Cardiac muscle cell (in vitro differentiated cells and primary cell): ENCODE data around the gene MMP28. TPM values are rescaled to one million over a fixed set of nuclear protein-coding genes. Genes with fewer than 3 reads are reported as not detected.
A peak's percentile ranks its signal among the peaks of the same experiment; 100 is the strongest.

Experiments used
- DNase-seq, 2 donors: peaks; one replicate each; pipeline versions ENCODE4 v3.0.0 to v3.0.0-alpha.2; 2010 to 2017; ENCODE audit warnings: low read depth in 1 of 2, low spot score in 1 of 2
- H3K27ac ChIP-seq: fragments of 200-600 bp; sonication (generic); 2 replicates; pipeline ENCODE4 v1.5.1; 2016
- H3K27me3 ChIP-seq: fragments of 200-600 bp; sonication (generic); 2 replicates; pipeline ENCODE4 v1.6.0; 2016; ENCODE audit warnings: control low read depth
- H3K36me3 ChIP-seq: fragments of 200-600 bp; sonication (generic); 2 replicates; pipeline ENCODE4 v1.5.1; 2016; ENCODE audit warnings: control low read depth
- H3K4me1 ChIP-seq: fragments of 200-600 bp; sonication (generic); 2 replicates; pipeline ENCODE4 v1.8.1; 2017; ENCODE audit warnings: low read depth, mild to moderate bottlenecking, mixed run types
- H3K4me3 ChIP-seq: fragments of 200-600 bp; sonication (generic); 2 replicates; pipeline ENCODE4 v1.5.1; 2016; ENCODE audit warnings: mild to moderate bottlenecking
- H3K9me3 ChIP-seq: fragments of 200-600 bp; sonication (generic); 2 replicates; pipeline ENCODE4 v1.5.1; 2017; ENCODE audit warnings: low read depth, mild to moderate bottlenecking, control low read depth
- polyA plus RNA-seq: library from polyadenylated mRNA; unstranded; fragments of >200 nt; fragmentation: Nextera tagmentation; extraction: Ambion mirVana; gene quantifications from 2 replicates; pipeline ENCODE4 v1.2.1, GENCODE V29; 2016
- total RNA-seq: library from RNA; depleted of rRNA; stranded (reverse); fragments of >200 nt; gene quantifications from 2 replicates; pipeline ENCODE4 v1.2.3, GENCODE V29; 2016
- TF ChIP-seq, protein P1 (sequence below): IDR thresholded peaks from 2 replicates; pipeline ENCODE4 v1.5.1; 2012; ENCODE audit warnings: low read depth, mild to moderate bottlenecking, low read length

The MMP28 gene
- total and polyA plus RNA-seq, 2 experiments from 2014 or later, result 0.84 TPM; not detected in 1

DNA sequence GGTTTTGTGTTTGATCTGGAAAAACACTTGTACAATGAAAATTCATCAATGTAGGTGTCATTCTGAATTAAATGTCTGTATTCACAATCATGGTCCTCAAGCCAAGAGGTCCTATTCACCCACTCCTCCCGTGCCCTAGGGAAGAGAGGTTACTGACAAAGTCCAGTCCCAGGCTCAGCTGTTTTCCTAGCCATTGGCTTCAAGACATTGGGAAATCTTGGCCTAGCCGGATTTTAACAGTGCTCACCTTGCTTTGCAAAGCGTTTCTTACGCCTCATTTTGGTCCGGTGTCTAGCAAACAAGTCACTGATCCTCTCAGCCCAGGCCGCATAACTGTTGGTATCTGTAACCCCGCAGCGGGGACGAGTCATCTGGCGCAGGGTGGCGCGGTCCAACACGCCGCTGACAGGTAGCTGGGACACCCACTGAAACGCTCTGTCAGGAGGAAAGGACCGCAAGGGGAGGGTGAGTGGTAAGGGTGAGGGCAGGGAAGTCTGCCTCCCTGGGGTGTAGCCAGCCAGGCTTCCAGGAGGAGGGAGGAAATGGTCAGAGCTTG is 16.7 kb downstream of the MMP28 start:
- Histone ChIP-seq H3K9me3 (no peaks in the 10 kb centered on the region), H3K27me3 (peaks cover 19% of the 10 kb centered on the region), H3K4me1 (peaks cover 17% of the 10 kb centered on the region), H3K27ac (no peak overlapping the region), H3K4me3 (no peak overlapping the region), H3K36me3 (no peaks in the 10 kb centered on the region)
- TF ChIP-seq, protein P1, sequence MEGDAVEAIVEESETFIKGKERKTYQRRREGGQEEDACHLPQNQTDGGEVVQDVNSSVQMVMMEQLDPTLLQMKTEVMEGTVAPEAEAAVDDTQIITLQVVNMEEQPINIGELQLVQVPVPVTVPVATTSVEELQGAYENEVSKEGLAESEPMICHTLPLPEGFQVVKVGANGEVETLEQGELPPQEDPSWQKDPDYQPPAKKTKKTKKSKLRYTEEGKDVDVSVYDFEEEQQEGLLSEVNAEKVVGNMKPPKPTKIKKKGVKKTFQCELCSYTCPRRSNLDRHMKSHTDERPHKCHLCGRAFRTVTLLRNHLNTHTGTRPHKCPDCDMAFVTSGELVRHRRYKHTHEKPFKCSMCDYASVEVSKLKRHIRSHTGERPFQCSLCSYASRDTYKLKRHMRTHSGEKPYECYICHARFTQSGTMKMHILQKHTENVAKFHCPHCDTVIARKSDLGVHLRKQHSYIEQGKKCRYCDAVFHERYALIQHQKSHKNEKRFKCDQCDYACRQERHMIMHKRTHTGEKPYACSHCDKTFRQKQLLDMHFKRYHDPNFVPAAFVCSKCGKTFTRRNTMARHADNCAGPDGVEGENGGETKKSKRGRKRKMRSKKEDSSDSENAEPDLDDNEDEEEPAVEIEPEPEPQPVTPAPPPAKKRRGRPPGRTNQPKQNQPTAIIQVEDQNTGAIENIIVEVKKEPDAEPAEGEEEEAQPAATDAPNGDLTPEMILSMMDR, result no peak
- peak in 1 of 2 donors; percentile 36 for DNase-seq

DNA sequence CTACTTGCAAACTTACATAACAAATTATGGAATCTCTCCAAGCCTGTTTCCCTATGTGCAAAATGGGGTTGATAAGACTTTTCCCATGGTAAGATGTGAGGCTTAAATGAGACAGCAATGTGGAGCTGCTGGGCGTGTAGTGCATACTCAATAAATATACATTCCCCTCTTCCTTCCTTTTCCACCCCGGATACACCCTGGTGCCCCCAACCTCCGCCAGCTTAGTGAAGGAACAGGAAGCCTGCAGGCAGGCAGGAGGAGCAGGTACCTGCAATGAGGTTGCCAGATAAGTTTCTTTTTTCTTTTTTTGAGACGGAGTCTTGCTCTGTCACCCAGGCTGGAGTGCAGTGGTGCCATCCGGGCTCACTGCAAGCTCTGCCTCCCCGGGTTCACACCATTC is 19.9 kb downstream of the MMP28 start:
- TF ChIP-seq, protein P1, result no peak
- peak in 1 of 2 donors; percentile 47 for DNase-seq
- Histone ChIP-seq H3K4me3 (no peak overlapping the region), H3K27me3 (peaks cover 7% of the 10 kb centered on the region), H3K27ac (no peak overlapping the region), H3K4me1 (peaks cover 17% of the 10 kb centered on the region), H3K9me3 (no peaks in the 10 kb centered on the region), H3K36me3 (no peaks in the 10 kb centered on the region)

DNA sequence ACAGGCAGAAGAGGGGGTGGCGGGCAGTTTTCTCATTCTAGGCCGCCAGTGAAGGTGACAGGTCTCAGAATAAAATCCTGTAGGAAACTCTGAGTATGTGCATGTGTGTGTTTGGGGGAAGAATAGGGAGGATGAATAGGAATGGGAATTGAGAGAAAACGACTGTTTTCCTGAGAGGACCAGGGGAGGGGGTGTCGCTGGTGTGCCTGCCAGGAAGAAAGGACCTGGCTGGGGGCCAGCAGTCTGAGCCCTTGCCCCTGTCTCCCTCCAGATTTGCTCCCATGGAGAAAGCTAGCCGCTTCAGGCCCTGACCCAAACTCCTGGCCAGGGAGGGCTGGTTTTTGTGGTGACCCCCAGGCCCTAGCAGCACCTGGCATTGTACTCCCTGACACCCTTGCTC is 20.4 kb downstream of the MMP28 start:
- Histone ChIP-seq H3K4me3 (no peak overlapping the region), H3K4me1 (peaks cover 17% of the 10 kb centered on the region), H3K27ac (no peak overlapping the region), H3K27me3 (peaks cover 7% of the 10 kb centered on the region), H3K9me3 (no peaks in the 10 kb centered on the region), H3K36me3 (no peaks in the 10 kb centered on the region)
- no peak for DNase-seq
- TF ChIP-seq, protein P1, result no peak

DNA sequence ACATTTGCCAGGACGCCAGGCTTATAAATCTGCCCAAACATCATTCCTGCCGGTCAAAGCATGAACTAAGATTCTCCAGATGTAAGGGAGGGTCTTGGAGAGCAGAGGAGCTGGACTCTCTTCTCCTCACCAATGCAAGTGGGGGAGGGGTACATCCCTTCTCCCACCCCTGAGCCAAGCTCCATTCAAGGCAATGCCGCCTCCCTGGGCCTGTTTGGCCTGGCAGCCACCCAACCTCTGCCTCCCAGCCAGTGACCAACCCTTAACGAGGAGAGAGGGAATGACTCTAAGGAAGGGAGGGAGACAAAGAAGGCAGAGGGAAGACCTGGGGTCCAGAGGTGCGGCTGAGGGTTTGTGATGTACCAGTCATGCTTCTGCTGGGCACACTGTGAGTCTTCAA is 20.9 kb downstream of the MMP28 start:
- Histone ChIP-seq H3K4me3 (no peak overlapping the region), H3K27me3 (peaks cover 5% of the 10 kb centered on the region), H3K9me3 (no peaks in the 10 kb centered on the region), H3K27ac (peak overlapping the region; percentile 64), H3K4me1 (peaks cover 17% of the 10 kb centered on the region), H3K36me3 (no peaks in the 10 kb centered on the region)
- peak in 1 of 2 donors; percentile 73 for DNase-seq
- TF ChIP-seq, protein P1, result no peak

DNA sequence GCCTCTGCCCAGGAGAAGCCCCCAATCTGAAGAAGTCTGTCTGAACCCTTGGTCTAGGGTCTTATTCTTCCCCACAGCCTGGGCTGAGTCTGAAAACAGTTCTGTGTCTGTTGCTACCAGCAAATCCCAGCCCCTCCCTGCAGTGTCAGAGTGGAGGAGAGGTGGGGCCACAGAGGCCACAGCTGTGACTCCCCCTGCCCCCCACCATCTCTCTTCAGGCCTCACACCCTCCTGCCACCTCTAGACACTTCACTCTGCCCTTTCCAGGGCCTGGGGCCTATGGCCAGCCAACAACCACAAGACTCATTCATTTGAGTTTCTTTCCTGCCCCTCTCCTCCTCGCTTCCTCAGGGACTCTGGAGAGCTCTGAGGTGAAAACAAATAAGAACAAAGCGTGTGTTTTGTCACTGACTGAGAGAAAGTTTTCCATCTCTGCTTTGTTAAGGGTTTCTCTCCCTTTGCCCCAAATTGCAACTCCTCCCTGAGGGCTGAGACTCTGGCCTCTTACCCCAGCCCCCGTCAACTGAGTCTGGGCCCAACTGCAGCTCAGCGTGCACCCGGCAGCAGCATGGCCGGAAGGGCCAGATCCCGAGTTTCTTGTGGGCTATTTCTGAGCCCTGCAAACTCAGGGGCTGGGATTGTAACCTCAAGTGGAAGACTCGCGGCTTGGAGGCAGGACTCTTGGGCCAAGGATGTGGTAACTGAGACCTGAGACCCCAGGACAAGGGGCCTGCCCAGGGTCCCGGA is 21.6 kb downstream of the MMP28 start:
- DNase-seq, result peak in 1 of 2 donors; percentile 30
- peak overlapping the region; percentile 64 for H3K27ac ChIP-seq

More for the DNA sequence above, 21.6 kb downstream of the MMP28 start:
- TF ChIP-seq, protein P1, result no peak
- no peaks in the 10 kb centered on the region for H3K36me3 ChIP-seq
- no peak overlapping the region for H3K4me3 ChIP-seq
- H3K9me3 ChIP-seq, result no peaks in the 10 kb centered on the region
- H3K27me3 ChIP-seq, result peaks cover 5% of the 10 kb centered on the region
- H3K4me1 ChIP-seq, result peaks cover 17% of the 10 kb centered on the region
